Endothelial cell of umbilical vein (primary cell): Measurements from ENCODE around the gene TMEM266. TPM values are rescaled to one million over a fixed set of nuclear protein-coding genes. Genes with fewer than 3 reads are reported as not detected.

Experiments used
- BruUV-seq: library from RNA; stranded (reverse); fragments of 400-500 nt; replicated peaks from 2 replicates; lab custom pipeline; 2021; lab: Mats Ljungman, UMichigan
- CTCF ChIA-PET: fragments of 300-600, 350-600 bp; sonication (Branson Sonifier 250); formaldehyde crosslinking; loops from one replicate; lab custom pipeline; 2021; ENCODE audit warnings: antibody characterized with exemption, inconsistent platforms; lab: Charles Lee
- POLR2A ChIA-PET: fragments of 300-600, 350-600 bp; sonication (Branson Sonifier 250); formaldehyde crosslinking; loops from one replicate; lab custom pipeline; 2021; ENCODE audit warnings: antibody characterized with exemption, inconsistent platforms; lab: Charles Lee
- DNase-seq: peaks from one replicate; pipeline ENCODE4 v3.0.0-alpha.2; 2011; ENCODE audit warnings: low read depth, low spot score
- FAIRE-seq: peaks from 2 replicates; lab custom pipeline; 2011; peaks lifted over from hg19 to GRCh38; lab: Jason Lieb, UNC
- H2AFZ ChIP-seq: 2 replicates; pipeline ENCODE4 v1.6.0; 2012; ENCODE audit warnings: low read depth, low read length, control low read depth, inconsistent platforms
- H3K27ac ChIP-seq: 2 replicates; pipeline ENCODE4 v1.5.1; 2011; ENCODE audit warnings: low read depth, mild to moderate bottlenecking, control low read depth, low read length, moderate library complexity; ENCODE audit not compliant: insufficient read depth
- H3K27me3 ChIP-seq, 2 experiments: 2 replicates each; pipeline versions ENCODE4 v1.6.0 to v1.6.1; 2011; ENCODE audit warnings: low read length in 2 of 2, mixed read lengths in 1 of 2; ENCODE audit not compliant: control insufficient read depth in 2 of 2, insufficient read depth in 2 of 2
- H3K36me3 ChIP-seq, 2 experiments: 2 replicates in 1 of 2; 3 replicates in 1 of 2; pipeline ENCODE4 v1.5.1; 2011; ENCODE audit warnings: low read length in 2 of 2, mild to moderate bottlenecking in 1 of 2, moderate library complexity in 1 of 2; ENCODE audit not compliant: control insufficient read depth in 2 of 2, insufficient read depth in 2 of 2; ENCODE audit errors: extremely low read depth in 1 of 2
- H3K4me1 ChIP-seq: 3 replicates; pipeline ENCODE4 v1.5.1; 2011; ENCODE audit warnings: mild to moderate bottlenecking, low read length; ENCODE audit not compliant: control insufficient read depth, insufficient read depth; ENCODE audit errors: extremely low read depth
- H3K4me2 ChIP-seq: 2 replicates; pipeline ENCODE4 v1.6.1; 2011; ENCODE audit warnings: low read length, control low read depth, mixed read lengths; ENCODE audit not compliant: insufficient read depth
- H3K4me3 ChIP-seq, 3 experiments: fragments of 200-600 bp in 1 of 3; sonication (generic), shearing (Covaris generic) in 1 of 3; replicated peaks in 1 of 3; 2 replicates each; pipeline ENCODE4 v1.5.1; 2011 to 2016; ENCODE audit warnings: control low read depth in 3 of 3, low read length in 3 of 3, mild to moderate bottlenecking in 2 of 3, inconsistent platforms in 1 of 3, low read depth in 1 of 3, moderate library complexity in 1 of 3; ENCODE audit not compliant: insufficient read depth in 1 of 3
- H3K79me2 ChIP-seq: 2 replicates; pipeline ENCODE4 v1.6.0; 2012; ENCODE audit warnings: low read length, inconsistent platforms; ENCODE audit not compliant: control insufficient read depth, insufficient read depth
- H3K9ac ChIP-seq: replicated peaks from 2 replicates; pipeline ENCODE3; 2011; ENCODE audit warnings: low read length, control low read depth; ENCODE audit not compliant: insufficient read depth; ENCODE audit errors: extremely low read depth
- H3K9me1 ChIP-seq: replicated peaks from 3 replicates; pipeline ENCODE4 v1.6.0; 2011; ENCODE audit warnings: mild to moderate bottlenecking, low read length; ENCODE audit not compliant: control insufficient read depth, insufficient read depth; ENCODE audit errors: extremely low read depth
- H3K9me3 ChIP-seq: replicated peaks from 2 replicates; pipeline ENCODE4 v1.5.1; 2012; ENCODE audit warnings: low read length, inconsistent platforms; ENCODE audit not compliant: control insufficient read depth, insufficient read depth
- H4K20me1 ChIP-seq: replicated peaks from 2 replicates; pipeline ENCODE3; 2011; ENCODE audit warnings: mild to moderate bottlenecking, low read length; ENCODE audit not compliant: control insufficient read depth, insufficient read depth; ENCODE audit errors: extremely low read depth
- CTCF ChIP-seq, 2 donors: IDR thresholded peaks; 1 replicate in 1 of 2; 2 replicates in 1 of 2; pipeline ENCODE4 v1.5.1; 2011; ENCODE audit warnings: low read length in 2 of 2, mild to moderate bottlenecking in 2 of 2, moderate library complexity in 2 of 2, control low read depth in 1 of 2, inconsistent platforms in 1 of 2, low read depth in 1 of 2; ENCODE audit not compliant: insufficient read depth in 1 of 2; ENCODE audit errors: extremely low read depth in 1 of 2
- EZH2 ChIP-seq: IDR thresholded peaks from 2 replicates; pipeline ENCODE4 v1.6.1; 2012; ENCODE audit warnings: borderline replicate concordance, low read depth, mild to moderate bottlenecking, moderate library complexity, low read length, inconsistent platforms; ENCODE audit not compliant: severe bottlenecking
- FOS ChIP-seq: IDR thresholded peaks from 2 replicates; pipeline ENCODE4 v1.6.1; 2011; ENCODE audit warnings: mild to moderate bottlenecking, low read length, moderate library complexity, borderline replicate concordance; ENCODE audit not compliant: insufficient read depth
- GATA2 ChIP-seq: IDR thresholded peaks from 2 replicates; pipeline ENCODE4 v1.7.0; 2011; ENCODE audit warnings: low read depth, mild to moderate bottlenecking, moderate library complexity, mixed read lengths, low read length; ENCODE audit not compliant: insufficient read length, insufficient read depth
- JUN ChIP-seq: IDR thresholded peaks from 2 replicates; pipeline ENCODE4 v1.6.1; 2011; ENCODE audit warnings: borderline replicate concordance, low read depth; ENCODE audit not compliant: insufficient read length, insufficient read depth
- MAX ChIP-seq: IDR thresholded peaks from 2 replicates; pipeline ENCODE4 v1.6.1; 2011; ENCODE audit not compliant: insufficient read depth, insufficient read length
- MYC ChIP-seq: IDR thresholded peaks from one replicate; pipeline ENCODE4 v1.6.1; 2011; ENCODE audit warnings: mild to moderate bottlenecking, low read depth, low read length
- POLR2A ChIP-seq: IDR thresholded peaks from 2 replicates; pipeline ENCODE4 v1.6.1; 2012; ENCODE audit warnings: low read depth, mild to moderate bottlenecking, control low read depth, low read length
- POLR2AphosphoS5 ChIP-seq: IDR thresholded peaks from 2 replicates; pipeline ENCODE4 v1.6.1; 2012; ENCODE audit warnings: low read depth, mild to moderate bottlenecking, control low read depth, low read length, moderate library complexity; ENCODE audit not compliant: insufficient read depth
- dilution Hi-C: fragments of 300-500 bp; cut with MboI; formaldehyde crosslinking; loops from one replicate; pipeline ENCODE4 v1.15.0; 2019; ENCODE audit warnings: low sequenced_read_pairs; ENCODE audit not compliant: extremely low pct_ligation_motif_present
- intact Hi-C: fragments of 100-400 bp; cut with micrococcal nuclease; formaldehyde crosslinking; loops from one replicate; pipeline ENCODE4 v1.10.0; 2022
- polyA plus RNA-seq, 4 experiments: library from polyadenylated mRNA; depleted of rRNA in 3 of 4; stranded (reverse) in 3 of 4; unstranded in 1 of 4; fragments of >200 nt; gene quantifications; 2 replicates each; pipeline versions ENCODE4 v1.2.1 to v1.2.3, GENCODE V29; 2011 to 2012; ENCODE audit warnings: missing spikeins in 1 of 4
- total RNA-seq: library from RNA; stranded (reverse); gene quantifications from 2 replicates; pipeline ENCODE4 v1.2.3, GENCODE V29; 2021

Gene TMEM266
- total and polyA plus RNA-seq, 2 donors (not counting 3 experiments of a cell fraction or from before 2014, with no cell fraction given), result not detected

GRCh38 chr15:76152197-76152596 lies 92.4 kb downstream of the TMEM266 start:
- Histone ChIP-seq H4K20me1 (no peaks in the 10 kb centered on the region), H3K9me1 (no peaks in the 10 kb centered on the region), H3K4me2 (no peak overlapping the region), H3K4me1 (peaks cover 4% of the 10 kb centered on the region), H3K79me2 (no peaks in the 10 kb centered on the region), H3K9ac (no peak overlapping the region), H3K9me3 (no peaks in the 10 kb centered on the region), H2AFZ (no peak overlapping the region), H3K4me3 (no peak overlapping the region), H3K27ac (no peak overlapping the region), H3K36me3 (no peaks in the 10 kb centered on the region), H3K27me3 (peaks cover 2 to 4% of the 10 kb centered on the region in 2 experiments)
- TF ChIP-seq MAX (no peak), EZH2 (no peak), POLR2A (no peak), GATA2 (no peak), CTCF (IDR thresholded peaks at IDR 0.05; ENCODE audit: extremely low read depth in 1 of 2, insufficient read depth in 1 of 2, low read depth in 1 of 2, low read length in 2 of 2) (no peak), FOS (no peak), JUN (no peak), POLR2AphosphoS5 (no peak), MYC (no peak)
- POLR2A ChIA-PET, result no interaction called here
- BruUV-seq, result no TSS peak
- dilution Hi-C loops (no loop called here), intact Hi-C loops (no loop called here)
- CTCF ChIA-PET, result interaction anchor here (0.9 to 2.9 kb wide), 3 partner anchors 12 to 342 kb away, joined by 5 to 23 read pairs (median 11); no protein-coding TSS in a partner anchor
- DNase-seq (no peak), FAIRE-seq (no peak)
